Fibroblast of pulmonary artery (primary cell): ENCODE measurements around the gene MAEL.

Experiments
- DNase-seq: peaks from one replicate; pipeline ENCODE4 v3.0.0-alpha.2; 2010; ENCODE audit warnings: low read depth
- H3K4me3 ChIP-seq: replicated peaks from 2 replicates; pipeline ENCODE4 v1.5.1; 2011; ENCODE audit warnings: low read depth, mild to moderate bottlenecking, control low read depth, low read length, moderate library complexity
- CTCF ChIP-seq: IDR thresholded peaks from 2 replicates; pipeline ENCODE4 v1.5.1; 2011; ENCODE audit warnings: mild to moderate bottlenecking, control low read depth, low read length, inconsistent platforms; ENCODE audit errors: missing control alignments

Gene MAEL

GRCh38 chr1:166977951-166978350, 11.1 kb upstream of the MAEL start:
- no peak for DNase-seq
- no peak overlapping the region for H3K4me3 ChIP-seq
- no peak for TF ChIP-seq CTCF

GRCh38 chr1:166978821-166979220, 10.3 kb upstream of the MAEL start:
- TF ChIP-seq CTCF: no peak
- no peak for DNase-seq
- no peak overlapping the region for H3K4me3 ChIP-seq

GRCh38 chr1:166980383-166980782, 8.7 kb upstream of the MAEL start:
- no peak for DNase-seq
- no peak overlapping the region for H3K4me3 ChIP-seq
- TF ChIP-seq CTCF: no peak

GRCh38 chr1:166980818-166981217, 8.3 kb upstream of the MAEL start:
- DNase-seq: no peak
- H3K4me3 ChIP-seq: no peak overlapping the region
- TF ChIP-seq CTCF: no peak

GRCh38 chr1:166981589-166981988, 7.5 kb upstream of the MAEL start:
- H3K4me3 ChIP-seq: no peak overlapping the region
- DNase-seq: no peak
- TF ChIP-seq CTCF: no peak

- peak; percentile 5 for DNase-seq
- H3K4me3 ChIP-seq: no peak overlapping the region
- TF ChIP-seq CTCF: no peak
Observed at GRCh38 chr1:166999075-166999474, 10.0 kb downstream of the MAEL start.

GRCh38 chr1:166999500-167000055, 10.5 kb downstream of the MAEL start:
- no peak for DNase-seq
- no peak overlapping the region for H3K4me3 ChIP-seq
- TF ChIP-seq CTCF: no peak
